Stimulated activated CD4-positive, alpha-beta T cell treated with anti-CD3 and anti-CD28 coated beads, Interleukin-15, amount 100 ng/mL, for 48 hours (primary cell): ENCODE data around the gene ITCH.
"Not testable (repeated sequence)": the region's sequence is repeated elsewhere in the genome, so short reads cannot be mapped to it uniquely, and the experiment has no call there.

Experiments
- DNase-seq, 2 donors: peaks; one replicate each; pipeline ENCODE4 v3.0.0-alpha.2; 2020; ENCODE audit warnings: low read depth in 2 of 2

Gene ITCH

GRCh38 chr20:34377072-34377847 is 14.2 kb downstream of the ITCH start:
- DNase-seq, result no peak

- DNase-seq, result no peak
Measured at GRCh38 chr20:34382174-34382573, 19.1 kb downstream of the ITCH start.

GRCh38 chr20:34382877-34383455 is 19.9 kb downstream of the ITCH start:
- not testable (repeated sequence) for DNase-seq

GRCh38 chr20:34385464-34385863 is 22.4 kb downstream of the ITCH start:
- no peak for DNase-seq

- no peak for DNase-seq
Measured at GRCh38 chr20:34388000-34388399, 24.9 kb downstream of the ITCH start.

GRCh38 chr20:34388678-34389077 is 25.6 kb downstream of the ITCH start:
- no peak for DNase-seq

GRCh38 chr20:34389206-34389953 is 26.3 kb downstream of the ITCH start:
- no peak for DNase-seq

GRCh38 chr20:34389954-34390555 is 27.0 kb downstream of the ITCH start:
- no peak for DNase-seq

GRCh38 chr20:34396408-34396807 is 33.3 kb downstream of the ITCH start:
- no peak for DNase-seq

- no peak for DNase-seq
Measured at GRCh38 chr20:34397096-34397495, 34.0 kb downstream of the ITCH start.

- DNase-seq, result not testable (repeated sequence)
Measured at GRCh38 chr20:34400776-34401175, 37.7 kb downstream of the ITCH start.

- DNase-seq, result peak in 1 of 2 donors; percentile 26
Measured at GRCh38 chr20:34401741-34402455, 38.8 kb downstream of the ITCH start.

GRCh38 chr20:34402461-34402860 is 39.4 kb downstream of the ITCH start:
- no peak for DNase-seq

GRCh38 chr20:34403063-34403827 is 40.2 kb downstream of the ITCH start:
- no peak for DNase-seq

- no peak for DNase-seq
Measured at GRCh38 chr20:34403908-34404307, 40.8 kb downstream of the ITCH start.

- no peak for DNase-seq
Measured at GRCh38 chr20:34404803-34405202, 41.7 kb downstream of the ITCH start.

GRCh38 chr20:34405247-34405651 is 42.2 kb downstream of the ITCH start:
- DNase-seq, result not testable (repeated sequence)

GRCh38 chr20:34405942-34406341 is 42.9 kb downstream of the ITCH start:
- not testable (repeated sequence) for DNase-seq

- no peak for DNase-seq
Measured at GRCh38 chr20:34407962-34408474, 44.9 kb downstream of the ITCH start.

GRCh38 chr20:34410336-34410735 is 47.3 kb downstream of the ITCH start:
- DNase-seq, result no peak

- no peak for DNase-seq
Measured at GRCh38 chr20:34412453-34412852, 49.4 kb downstream of the ITCH start.
